OCI-LY7 (cell line): ENCODE data around the gene BCL10.

Source experiments
- CTCF ChIP-seq: fragments of 200-600 bp; sonication (generic); conservative IDR thresholded peaks from 2 replicates; pipeline ENCODE4 v1.5.1; 2014; ENCODE audit warnings: mild to moderate bottlenecking, antibody characterized with exemption, low read length, moderate library complexity, mixed read lengths
- EZH2phosphoT487 ChIP-seq: fragments of 200-600 bp; sonication (generic); IDR thresholded peaks from 2 replicates; pipeline ENCODE4 v1.6.1; 2018; ENCODE audit warnings: low read depth, borderline replicate concordance, mild to moderate bottlenecking, mixed run types, antibody characterized with exemption, low read length, moderate library complexity, mixed read lengths

GRCh38 chr1:85276215-85276977 is at the start of gene BCL10:
- no peak for TF ChIP-seq CTCF
- no peak for TF ChIP-seq EZH2phosphoT487
